Mucosa of rectum (tissue), 2 donors: Measurements from ENCODE around the gene COX8C.

Source experiments
- H3K27ac ChIP-seq, 2 donors: one replicate each; pipeline ENCODE4 v1.7.0; 2013; ENCODE audit warnings: inconsistent platforms in 2 of 2, low read depth in 2 of 2, low read length in 2 of 2
- H3K27me3 ChIP-seq, 2 donors: one replicate each; pipeline ENCODE4 v1.7.0; 2013; ENCODE audit warnings: low read length in 2 of 2; ENCODE audit not compliant: control insufficient read depth in 2 of 2, insufficient read depth in 2 of 2
- H3K36me3 ChIP-seq, 2 donors: one replicate each; pipeline ENCODE4 v1.7.0; 2013; ENCODE audit warnings: low read length in 2 of 2; ENCODE audit not compliant: control insufficient read depth in 2 of 2, insufficient read depth in 2 of 2
- H3K4me1 ChIP-seq, 2 donors: one replicate each; pipeline ENCODE4 v1.7.0; 2013; ENCODE audit warnings: low read length in 2 of 2, mild to moderate bottlenecking in 1 of 2; ENCODE audit not compliant: control insufficient read depth in 2 of 2, insufficient read depth in 2 of 2
- H3K4me3 ChIP-seq, 2 donors: one replicate each; pipeline ENCODE4 v1.7.0; 2013; ENCODE audit warnings: low read length in 2 of 2
- H3K9ac ChIP-seq, 2 donors: one replicate each; pipeline ENCODE4 v1.7.0; 2013; ENCODE audit warnings: low read length in 2 of 2, low read depth in 1 of 2, mild to moderate bottlenecking in 1 of 2
- H3K9me3 ChIP-seq, 2 donors: one replicate each; pipeline ENCODE4 v1.7.0; 2013; ENCODE audit warnings: low read length in 2 of 2; ENCODE audit not compliant: control insufficient read depth in 2 of 2
- donor health status: healthy.
- donor health status: Normal muscosa, but diverticular disease.

Gene COX8C, protein sequence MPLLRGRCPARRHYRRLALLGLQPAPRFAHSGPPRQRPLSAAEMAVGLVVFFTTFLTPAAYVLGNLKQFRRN

DNA sequence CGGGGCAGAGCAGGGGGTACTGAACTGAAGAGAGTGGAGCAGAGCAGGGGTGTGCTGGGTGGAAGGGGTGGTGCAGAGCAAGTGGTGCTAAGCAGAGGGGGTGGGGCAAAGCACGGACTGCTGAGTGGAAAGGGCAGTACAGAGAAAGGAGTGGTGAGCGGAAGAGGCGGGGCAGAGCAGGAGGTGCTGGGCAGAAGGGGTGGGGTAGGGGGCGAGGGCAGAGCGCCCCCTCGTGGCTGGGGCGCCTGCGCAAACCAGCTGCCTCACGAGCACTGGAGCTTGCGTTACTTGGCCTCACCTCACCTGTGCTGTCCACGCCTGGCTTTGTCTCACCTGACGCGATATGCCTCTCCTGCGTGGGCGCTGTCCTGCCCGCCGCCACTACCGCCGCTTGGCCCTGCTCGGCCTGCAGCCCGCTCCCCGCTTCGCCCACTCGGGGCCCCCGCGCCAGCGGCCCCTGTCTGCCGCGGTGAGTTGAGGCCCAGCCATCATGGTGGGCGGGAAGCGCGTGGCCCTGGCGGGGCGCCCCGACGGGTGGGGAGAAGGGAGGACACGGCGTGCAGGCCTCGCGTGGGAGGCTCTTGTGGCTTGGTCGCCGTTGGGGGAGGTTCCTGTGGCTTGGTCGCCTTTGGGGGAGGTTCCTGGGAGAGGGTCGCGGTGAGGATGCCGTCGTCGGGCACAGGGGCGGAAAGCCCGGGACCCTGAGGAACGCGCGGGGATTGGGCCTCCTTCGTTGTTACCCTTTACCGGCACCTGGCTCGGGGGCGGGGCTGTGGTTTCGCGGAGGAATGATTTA is at the start of gene COX8C:
Gene COX8C (plus strand): TSS at position 257 of the 796 bp plus-strand sequence. CDS start 87 bp downstream, at position 344.
- no peak within 1 kb of the TSS for H3K27ac ChIP-seq

DNA sequence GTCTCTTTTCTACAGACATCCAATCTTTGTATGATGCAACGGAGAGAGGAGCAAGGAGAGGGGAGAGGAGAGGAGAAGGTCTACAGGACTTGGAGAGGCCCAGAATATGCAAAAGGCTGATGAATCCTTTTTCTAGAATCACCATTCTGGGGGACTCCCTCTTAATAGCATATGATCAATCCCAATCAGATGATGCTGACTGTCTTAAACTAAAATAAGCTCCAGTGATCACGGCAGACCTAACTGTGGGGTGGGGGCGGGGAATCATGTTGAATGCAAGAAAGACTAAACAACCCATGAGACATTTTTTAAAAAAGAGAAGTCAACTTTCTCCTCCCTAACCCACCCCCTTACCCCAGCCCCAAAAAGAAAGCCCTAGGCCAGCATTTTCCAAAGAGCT is 47.6 kb upstream of the COX8C start:
- H3K27me3 ChIP-seq: no peaks in the 10 kb centered on the region
- H3K9ac ChIP-seq: no peak overlapping the region
- H3K4me1 ChIP-seq: no peaks in the 10 kb centered on the region
- H3K36me3 ChIP-seq: peaks cover 0 to 3% of the 10 kb centered on the region in 2 donors
- H3K4me3 ChIP-seq: no peak overlapping the region
- H3K27ac ChIP-seq: no peak overlapping the region
- no peaks in the 10 kb centered on the region for H3K9me3 ChIP-seq

More for the DNA sequence above, at the start of gene COX8C:
- no peak within 1 kb of the TSS for H3K9ac ChIP-seq
- H3K4me3 ChIP-seq: no peak within 1 kb of the TSS
- no peaks in the 10 kb centered on the region for H3K27me3 ChIP-seq
- H3K36me3 ChIP-seq: no peaks in the 10 kb centered on the region
- peaks cover 0 to 2% of the 10 kb centered on the region in 2 donors for H3K9me3 ChIP-seq
- H3K4me1 ChIP-seq: no peaks in the 10 kb centered on the region

DNA sequence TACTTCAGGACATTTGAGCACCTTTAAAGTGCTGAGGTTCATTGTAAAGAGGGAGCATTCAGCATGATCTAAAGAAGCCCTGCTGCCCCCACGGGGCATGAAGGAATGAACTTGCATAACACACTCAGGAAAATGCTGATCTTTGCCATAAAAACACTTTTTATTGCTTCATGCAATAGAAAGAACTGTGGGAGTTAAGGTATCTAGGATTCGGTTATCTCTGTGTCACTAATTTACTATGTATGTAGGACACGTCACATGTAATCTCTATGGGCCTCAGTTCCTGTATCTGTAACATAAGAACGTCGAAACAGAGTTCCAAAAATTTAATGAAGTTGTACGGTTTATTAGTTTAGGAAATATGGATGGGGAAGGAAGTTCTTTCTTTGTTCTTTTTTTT is 47.1 kb upstream of the COX8C start:
- Histone ChIP-seq H3K4me3 (no peak overlapping the region), H3K4me1 (no peaks in the 10 kb centered on the region), H3K9me3 (no peaks in the 10 kb centered on the region), H3K9ac (no peak overlapping the region), H3K27ac (no peak overlapping the region), H3K36me3 (no peaks in the 10 kb centered on the region), H3K27me3 (no peaks in the 10 kb centered on the region)

DNA sequence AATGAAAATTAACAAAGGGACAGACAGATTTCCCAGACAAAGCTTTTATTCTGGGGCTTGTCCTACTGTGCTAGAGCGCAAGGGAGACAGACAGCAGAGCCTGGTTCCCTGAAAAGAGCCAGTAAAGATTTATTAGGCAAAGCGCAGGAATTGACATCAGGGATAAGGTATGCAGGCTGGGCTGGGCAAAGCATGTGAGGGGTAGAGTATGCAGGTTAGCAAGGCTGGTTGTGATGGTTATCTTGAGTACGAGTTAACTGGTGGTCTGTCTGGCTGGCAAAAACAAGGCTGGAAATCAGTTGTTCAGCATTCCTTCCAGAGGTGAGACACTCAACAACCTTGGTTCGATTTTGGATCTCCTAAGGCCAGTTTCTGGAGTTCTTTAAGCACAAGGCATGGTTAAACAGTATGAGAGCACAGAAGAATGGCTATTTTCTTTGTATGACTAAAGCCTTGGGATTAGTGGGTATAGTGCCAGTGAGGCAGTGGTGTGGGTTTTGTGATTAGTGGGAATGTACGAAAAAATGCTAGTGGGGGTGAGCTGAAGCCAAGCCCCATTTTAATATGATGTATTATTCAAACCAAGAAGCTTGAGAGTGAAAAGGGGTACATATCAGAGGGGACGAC is 45.0 kb upstream of the COX8C start:
- H3K4me1 ChIP-seq: no peaks in the 10 kb centered on the region
- H3K4me3 ChIP-seq: no peak overlapping the region
- H3K27ac ChIP-seq: no peak overlapping the region
- H3K27me3 ChIP-seq: no peaks in the 10 kb centered on the region
- H3K9me3 ChIP-seq: no peaks in the 10 kb centered on the region
- no peaks in the 10 kb centered on the region for H3K36me3 ChIP-seq
- no peak overlapping the region for H3K9ac ChIP-seq

DNA sequence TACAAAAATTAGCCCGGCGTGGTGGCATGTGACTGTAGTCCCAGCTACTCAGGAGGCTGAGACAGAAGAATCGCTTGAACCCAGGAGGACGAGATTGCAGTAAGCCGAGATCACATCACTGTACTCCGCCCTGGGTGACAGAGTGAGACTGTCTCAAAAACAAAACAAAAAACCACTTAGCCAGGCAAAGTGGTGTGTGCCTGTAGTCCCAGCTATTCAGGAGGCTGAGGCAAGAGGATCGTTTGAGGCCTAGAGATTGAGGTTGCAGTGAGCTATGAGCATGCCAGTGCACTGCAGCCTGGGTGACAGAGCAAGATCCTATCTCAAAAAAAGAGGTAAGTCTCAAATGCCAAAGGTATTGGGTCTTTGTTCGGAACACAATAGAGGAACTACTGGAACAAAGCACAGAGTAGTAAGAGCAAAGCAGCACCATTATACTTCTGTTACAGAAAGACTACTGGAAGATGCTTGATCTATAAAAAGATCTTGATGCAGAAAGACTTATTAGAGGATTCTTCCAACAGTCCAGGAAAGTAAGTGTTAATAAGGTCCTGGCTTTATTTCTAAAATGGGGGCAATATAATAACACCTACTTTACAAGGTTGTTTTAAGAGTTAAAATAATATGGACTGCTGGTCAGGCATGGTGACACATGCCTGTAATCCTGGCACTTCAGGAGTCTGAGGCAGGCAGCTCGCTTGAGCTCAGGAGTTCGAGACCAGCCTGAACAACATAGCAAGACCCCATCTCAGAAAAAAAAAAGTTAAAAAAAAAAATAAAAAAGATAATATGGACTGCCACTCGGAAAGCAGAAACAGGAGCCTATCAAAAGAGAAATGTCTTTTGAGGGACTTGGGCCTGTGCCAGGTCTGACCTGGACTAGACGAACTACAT is 44.0 kb upstream of the COX8C start:
- no peaks in the 10 kb centered on the region for H3K27me3 ChIP-seq
- H3K27ac ChIP-seq: no peak overlapping the region
- no peaks in the 10 kb centered on the region for H3K9me3 ChIP-seq
- no peaks in the 10 kb centered on the region for H3K36me3 ChIP-seq
- H3K4me3 ChIP-seq: no peak overlapping the region
- no peak overlapping the region for H3K9ac ChIP-seq
- no peaks in the 10 kb centered on the region for H3K4me1 ChIP-seq

DNA sequence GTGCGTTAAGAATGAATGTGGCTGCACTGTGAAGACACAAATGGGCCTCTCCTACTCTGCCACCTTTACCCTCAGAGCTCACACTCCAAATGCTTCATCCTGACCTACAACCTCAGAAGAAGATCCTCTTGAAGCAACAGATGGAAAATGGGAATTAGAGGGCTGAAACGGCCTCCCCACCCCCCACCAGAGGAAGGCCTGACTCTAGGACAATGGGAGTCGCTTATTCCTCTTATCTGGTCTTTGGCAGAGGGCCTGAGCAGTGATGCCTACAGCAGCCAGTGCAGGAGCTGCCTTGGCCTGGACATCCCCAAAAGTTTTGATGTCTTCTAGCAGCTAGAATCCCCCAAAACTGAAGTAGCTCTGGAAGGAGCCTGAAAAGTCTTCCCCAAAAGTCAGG is 43.3 kb upstream of the COX8C start:
- no peaks in the 10 kb centered on the region for H3K9me3 ChIP-seq
- no peak overlapping the region for H3K4me3 ChIP-seq
- H3K27me3 ChIP-seq: no peaks in the 10 kb centered on the region
- no peak overlapping the region for H3K9ac ChIP-seq
- no peaks in the 10 kb centered on the region for H3K36me3 ChIP-seq
- no peak overlapping the region for H3K27ac ChIP-seq
- no peaks in the 10 kb centered on the region for H3K4me1 ChIP-seq

DNA sequence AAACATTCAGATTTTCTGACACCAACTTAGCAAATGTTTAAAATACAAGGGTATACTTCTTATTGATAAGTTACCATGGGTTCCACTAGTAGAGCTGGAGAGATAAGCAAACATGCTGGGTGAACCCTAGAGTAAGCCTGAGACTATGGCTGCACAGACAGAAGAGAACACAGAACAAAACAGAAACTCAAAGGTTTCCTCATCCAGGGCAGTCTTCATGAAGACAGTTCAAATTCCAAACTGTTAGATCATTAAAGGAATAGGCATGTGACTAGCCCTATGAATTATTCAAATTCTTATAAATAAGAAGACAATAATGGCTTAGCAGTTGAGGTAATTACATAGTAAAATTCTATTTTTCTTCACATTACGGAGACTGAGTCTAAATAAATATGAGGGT is 42.2 kb upstream of the COX8C start:
- H3K27me3 ChIP-seq: no peaks in the 10 kb centered on the region
- H3K9ac ChIP-seq: no peak overlapping the region
- no peak overlapping the region for H3K4me3 ChIP-seq
- H3K36me3 ChIP-seq: no peaks in the 10 kb centered on the region
- no peak overlapping the region for H3K27ac ChIP-seq
- H3K4me1 ChIP-seq: peaks cover 0 to 4% of the 10 kb centered on the region in 2 donors
- H3K9me3 ChIP-seq: no peaks in the 10 kb centered on the region

DNA sequence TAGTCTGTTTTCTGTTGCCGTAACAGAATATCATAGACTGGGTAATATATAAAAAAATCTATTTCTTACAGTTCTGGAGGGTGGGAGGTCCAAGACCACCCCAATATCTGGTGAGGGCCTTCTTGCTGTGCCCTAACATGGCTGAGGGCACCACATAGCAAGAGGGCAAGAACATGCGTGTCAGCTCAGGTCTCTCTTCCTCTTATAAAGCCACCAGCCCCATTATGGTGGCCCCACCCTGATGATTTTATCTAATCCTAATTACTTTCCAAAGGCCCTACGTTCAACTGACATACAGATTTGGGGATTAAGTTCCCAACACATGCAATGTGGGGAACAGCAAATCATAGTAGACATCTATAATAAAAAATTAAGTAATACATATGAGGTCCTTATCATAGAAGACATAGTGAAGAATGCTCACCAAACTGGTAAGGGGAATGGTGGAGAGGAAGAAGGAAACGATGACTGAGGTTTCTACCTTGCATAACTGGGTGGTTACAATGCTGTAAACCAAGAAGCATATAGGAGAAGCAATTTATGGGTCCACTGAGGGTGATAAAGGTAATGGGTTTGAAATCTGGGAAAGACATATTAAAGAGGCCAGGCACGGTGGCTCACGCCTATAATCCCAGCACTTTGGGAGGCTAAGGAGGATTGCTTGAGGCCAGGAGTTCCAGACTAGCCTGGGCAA is 41.1 kb upstream of the COX8C start:
- Histone ChIP-seq H3K27ac (no peak overlapping the region), H3K4me1 (peaks cover 0 to 4% of the 10 kb centered on the region in 2 donors)

DNA sequence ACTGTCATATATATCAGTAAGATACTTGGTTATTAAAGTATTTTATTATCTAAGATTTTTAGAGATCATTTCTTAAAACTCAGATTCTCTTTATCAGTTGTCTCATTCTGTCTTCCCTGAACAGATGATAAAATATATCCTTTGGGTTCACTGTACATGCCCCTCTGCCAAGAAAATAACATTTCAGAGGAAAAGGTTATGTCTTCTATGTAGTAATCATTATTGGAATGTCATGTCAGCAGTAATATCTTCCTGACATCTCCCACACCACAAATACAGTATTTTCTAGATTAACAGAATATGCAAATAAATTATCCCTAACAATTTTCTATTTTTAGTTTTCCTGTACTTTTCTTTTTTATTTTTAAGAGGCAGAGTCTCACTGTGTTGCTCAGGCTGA is 40.2 kb upstream of the COX8C start:
- H3K4me3 ChIP-seq: no peak overlapping the region
- H3K9me3 ChIP-seq: no peaks in the 10 kb centered on the region
- H3K27me3 ChIP-seq: no peaks in the 10 kb centered on the region
- no peaks in the 10 kb centered on the region for H3K36me3 ChIP-seq
- H3K27ac ChIP-seq: no peak overlapping the region
- no peak overlapping the region for H3K9ac ChIP-seq
- peaks cover 0 to 4% of the 10 kb centered on the region in 2 donors for H3K4me1 ChIP-seq

More for the DNA sequence above, 41.1 kb upstream of the COX8C start:
- H3K36me3 ChIP-seq: no peaks in the 10 kb centered on the region
- H3K9me3 ChIP-seq: no peaks in the 10 kb centered on the region
- no peak overlapping the region for H3K9ac ChIP-seq
- H3K4me3 ChIP-seq: no peak overlapping the region
- no peaks in the 10 kb centered on the region for H3K27me3 ChIP-seq
